ENCODE measurements around the gene LAMB4.

The LAMB4 gene

DNA sequence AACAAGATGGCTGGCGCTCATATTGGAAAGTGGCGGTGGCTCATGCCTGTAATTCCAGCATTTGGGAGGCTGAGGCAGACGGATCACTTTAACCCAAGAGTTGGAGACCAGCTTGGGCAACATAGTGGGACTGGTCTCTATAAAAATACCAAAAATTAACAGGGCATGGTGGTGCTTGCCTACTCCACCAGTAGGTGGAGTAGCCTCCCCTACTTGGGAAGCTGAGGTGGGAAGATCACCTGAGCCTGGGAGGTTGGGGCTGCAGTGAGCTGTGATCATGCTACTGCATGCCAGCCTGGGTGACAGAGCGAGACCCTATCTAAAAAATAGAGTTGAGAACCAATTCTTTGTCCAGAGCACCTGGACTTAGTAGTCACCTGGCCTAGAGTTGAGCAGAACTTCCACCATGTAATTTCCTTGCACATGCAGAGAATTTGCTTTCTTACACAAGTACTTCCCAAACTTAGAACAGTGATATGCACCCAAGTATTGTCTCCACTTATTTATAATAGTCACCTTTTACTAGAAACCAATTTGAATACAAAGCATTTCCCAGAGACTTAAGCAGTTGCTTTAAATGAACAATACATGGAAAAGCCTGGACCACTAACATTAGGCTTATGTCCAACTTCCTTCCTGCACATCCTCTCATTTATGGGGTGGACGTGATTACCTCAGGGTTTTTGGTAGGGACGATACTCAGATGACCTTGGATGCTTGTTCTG, 15.9 kb downstream of the LAMB4 start:
- in situ Hi-C loops (cut with MboI; ENCODE audit: low sequenced_read_pairs): no loop called here

DNA sequence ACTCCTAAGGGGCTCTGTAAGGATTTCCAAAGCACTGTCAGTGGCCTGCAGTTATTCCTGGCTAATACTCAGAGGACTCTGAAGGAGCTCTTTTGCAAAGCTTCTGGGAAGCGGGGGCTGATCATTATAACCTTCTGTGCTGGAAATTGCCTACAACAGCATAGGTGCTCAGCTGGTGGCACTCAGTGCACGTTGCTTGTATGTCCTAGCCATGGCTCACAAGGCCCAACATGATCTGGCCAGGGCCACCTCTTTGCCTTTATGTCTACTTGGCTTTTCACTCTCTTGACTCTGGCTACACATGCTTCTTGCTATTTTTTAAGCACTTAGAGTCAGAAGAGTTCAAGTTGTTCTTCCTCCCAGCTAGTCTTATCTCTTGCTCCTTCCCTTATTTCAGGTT, 17.5 kb downstream of the LAMB4 start:
- in situ Hi-C loops (cut with MboI; ENCODE audit: low sequenced_read_pairs): no loop called here

DNA sequence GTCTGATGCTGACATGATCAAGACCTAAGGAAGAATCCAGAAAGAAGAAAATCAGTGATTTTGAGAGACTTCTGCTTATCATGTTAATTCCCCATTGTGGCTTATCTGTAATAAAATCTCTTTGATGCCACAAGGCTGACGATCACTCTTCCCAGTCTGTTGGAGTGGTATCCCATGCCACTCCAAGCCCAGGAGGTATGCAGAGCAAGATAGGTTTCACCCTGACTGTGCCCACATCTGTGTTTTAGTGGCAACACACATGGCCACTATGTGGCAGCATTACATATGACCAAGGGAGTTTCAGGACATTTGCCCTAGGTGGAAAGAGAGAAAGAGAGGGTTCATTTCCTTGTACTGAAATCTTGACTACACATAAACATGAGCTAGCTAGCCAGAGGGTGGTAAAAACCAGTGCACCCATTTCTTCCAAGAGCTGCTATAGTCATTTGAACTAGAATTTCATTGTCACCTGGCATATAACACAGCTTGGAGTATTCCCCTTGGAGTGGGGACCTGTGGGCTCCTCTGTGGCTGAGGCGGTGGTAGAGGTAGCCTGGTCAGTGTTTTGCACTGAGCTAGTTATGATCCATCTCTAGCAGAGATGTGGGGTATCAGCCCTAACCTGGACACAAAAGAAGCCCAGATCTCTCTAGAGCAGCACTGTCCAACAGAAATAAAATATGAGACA, 20.8 kb downstream of the LAMB4 start:
- in situ Hi-C loops (cut with MboI; ENCODE audit: low sequenced_read_pairs): no loop called here

DNA sequence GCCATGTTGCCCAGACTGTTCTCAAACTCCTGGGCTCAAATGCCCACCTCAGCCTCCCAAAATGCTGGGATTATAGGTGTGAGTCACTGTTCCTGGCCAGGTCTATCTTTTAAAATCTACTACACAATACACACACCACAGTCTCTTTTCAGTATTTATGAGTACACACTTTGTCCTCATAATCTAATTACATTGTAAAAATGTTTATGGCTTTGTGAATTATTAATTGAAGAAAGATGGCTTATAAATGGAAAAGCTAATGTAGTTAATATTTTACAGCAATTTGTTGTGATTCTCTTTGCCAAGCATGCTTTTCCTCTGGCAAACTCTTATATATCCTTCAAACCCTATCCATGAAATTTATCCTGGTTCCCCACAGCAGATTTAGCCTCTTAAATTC, 22.0 kb downstream of the LAMB4 start:
- in situ Hi-C loops (cut with MboI; ENCODE audit: low sequenced_read_pairs): no loop called here

DNA sequence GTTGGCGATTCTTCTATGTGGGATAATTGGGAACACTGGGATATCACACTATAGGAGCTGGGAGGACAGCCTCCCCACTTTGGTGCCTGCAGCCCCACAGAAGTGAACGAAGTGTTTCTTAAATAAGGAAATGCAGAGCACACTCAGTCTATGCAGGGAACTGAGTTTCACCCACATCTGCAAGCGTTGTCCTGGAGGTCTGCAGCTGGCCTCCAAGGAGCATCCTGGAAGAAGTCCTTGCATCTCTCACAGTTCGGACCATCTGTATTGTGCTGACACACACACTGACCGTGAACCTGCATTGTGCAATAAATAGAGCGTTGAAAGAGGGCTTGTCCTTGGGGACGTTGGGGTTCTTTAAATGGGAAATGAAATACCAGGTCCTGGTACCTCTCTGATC, 25.8 kb downstream of the LAMB4 start:
- in situ Hi-C loops (cut with MboI; ENCODE audit: low sequenced_read_pairs): no loop called here

DNA sequence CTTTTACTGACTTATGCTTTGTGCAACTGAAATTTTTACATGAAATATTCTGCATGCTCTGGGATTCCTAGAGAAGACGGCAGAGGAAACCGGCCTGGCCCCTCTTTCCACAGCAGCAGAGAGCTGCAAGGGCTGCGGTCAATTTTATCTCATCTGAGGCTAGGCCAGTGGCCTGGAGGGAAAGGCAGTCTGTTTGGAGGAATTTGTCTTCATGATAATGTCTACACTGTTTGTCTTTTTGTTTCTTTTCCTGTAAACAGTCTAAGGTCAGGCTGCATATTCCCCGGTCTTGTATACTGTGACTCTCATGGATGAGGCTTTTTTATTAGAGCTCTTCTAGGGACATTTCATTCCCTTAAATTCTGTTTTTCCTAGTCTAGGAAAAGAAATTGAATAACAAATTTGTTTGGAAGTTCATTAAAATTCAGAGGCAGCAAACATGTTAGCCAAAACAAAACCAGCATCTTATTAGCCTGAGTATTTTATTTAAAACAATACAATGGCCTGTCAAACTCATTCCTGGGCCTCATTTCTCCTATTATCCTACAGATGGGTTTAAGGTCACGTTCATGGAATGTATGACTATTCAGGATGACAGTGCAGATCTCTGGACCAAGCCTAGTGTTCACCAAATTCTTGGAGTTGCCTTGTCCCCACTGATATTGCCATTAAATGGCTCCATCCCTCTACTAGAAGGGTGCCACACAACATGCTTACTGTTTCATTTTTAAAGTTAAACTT, 26.4 kb downstream of the LAMB4 start:
- in situ Hi-C loops (cut with MboI; ENCODE audit: low sequenced_read_pairs): no loop called here

DNA sequence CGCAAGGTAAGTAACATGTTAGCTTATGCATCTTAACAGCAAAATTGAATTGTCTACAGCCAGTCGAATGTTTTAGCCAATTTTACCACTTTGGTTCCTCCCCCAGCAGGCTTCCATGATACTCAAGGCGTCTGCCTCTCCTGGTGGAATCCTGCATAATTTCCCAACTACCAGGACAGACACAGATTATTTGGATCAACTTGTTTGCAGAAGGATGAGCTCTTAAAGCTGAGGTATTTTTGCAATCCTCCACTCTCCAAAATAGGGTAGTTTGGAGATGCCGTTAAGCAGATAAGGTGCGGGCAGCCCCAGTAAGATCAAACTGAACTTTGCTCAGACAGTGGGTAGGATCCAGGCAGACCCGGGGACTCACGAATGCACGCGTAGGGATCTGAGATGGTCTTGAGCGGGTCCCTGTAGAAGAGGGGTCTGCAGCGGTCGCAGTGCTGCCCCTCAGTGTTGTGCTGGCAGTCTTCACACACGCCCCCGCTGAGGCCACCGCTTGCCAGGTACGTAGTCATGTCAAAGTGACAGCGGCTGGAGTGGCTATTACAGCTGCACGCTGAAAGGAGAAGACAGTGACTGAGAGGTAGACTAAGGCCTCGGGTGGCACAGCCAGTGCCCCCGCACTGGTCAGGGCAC, 27.4 kb downstream of the LAMB4 start:
- in situ Hi-C loops (cut with MboI; ENCODE audit: low sequenced_read_pairs): no loop called here

DNA sequence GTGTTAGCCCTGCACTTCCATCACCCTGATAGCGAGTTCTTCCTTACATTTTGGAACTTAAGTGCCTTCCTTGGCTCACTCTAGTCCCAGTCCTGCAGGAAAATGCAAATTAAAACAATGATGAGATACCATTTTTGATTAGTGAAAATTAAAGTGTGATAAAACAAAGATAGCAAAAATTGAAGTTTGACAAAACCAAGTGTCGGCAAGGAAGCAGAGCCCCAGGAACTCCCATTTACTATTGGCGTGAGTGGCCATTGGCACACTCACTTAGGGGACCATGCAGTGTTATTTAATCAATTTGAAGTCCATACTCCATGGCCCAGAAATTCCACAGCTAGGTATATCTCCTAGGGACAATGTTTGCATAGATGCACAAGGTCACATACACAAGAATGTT, 28.4 kb downstream of the LAMB4 start:
- in situ Hi-C loops (cut with MboI; ENCODE audit: low sequenced_read_pairs): no loop called here

DNA sequence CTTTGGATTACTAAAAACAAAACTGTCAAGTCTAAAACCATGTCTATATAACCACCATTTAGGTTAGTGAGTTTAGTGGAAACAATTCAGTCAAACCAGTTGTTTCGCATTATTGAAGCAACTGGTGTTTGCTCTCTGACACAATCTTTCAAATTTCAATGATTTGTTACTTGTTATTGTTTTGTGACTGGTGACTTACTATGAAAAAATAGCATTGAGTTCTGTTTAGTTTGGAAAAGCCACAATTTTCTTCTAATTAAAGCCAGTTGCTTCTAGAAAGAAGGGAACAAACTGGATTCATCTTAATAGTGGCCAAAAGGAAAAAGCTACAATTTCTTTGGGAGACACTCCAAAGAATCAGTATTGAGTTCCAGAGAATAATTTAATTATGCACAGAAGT, 30.4 kb downstream of the LAMB4 start:
- in situ Hi-C loops (cut with MboI; ENCODE audit: low sequenced_read_pairs): no loop called here

DNA sequence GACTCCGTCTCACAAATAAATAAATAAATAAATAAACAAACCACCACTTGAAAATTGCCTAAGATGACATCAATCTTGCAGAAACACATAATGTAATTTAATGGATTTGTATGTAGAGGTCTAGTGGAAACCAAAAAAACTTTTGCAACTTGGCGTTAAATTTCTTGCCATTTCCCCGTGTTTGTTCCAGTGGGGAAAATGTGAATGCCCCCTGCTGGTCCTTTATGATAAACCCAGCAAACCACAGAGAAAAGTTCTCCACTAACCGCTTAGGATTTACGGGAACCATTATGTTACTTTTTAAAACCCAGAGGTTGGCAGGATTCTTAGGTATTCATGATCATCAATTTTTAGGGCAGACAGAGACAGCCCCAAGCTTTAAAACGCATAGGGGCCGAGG, 32.5 kb downstream of the LAMB4 start:
- in situ Hi-C loops (cut with MboI; ENCODE audit: low sequenced_read_pairs): no loop called here

DNA sequence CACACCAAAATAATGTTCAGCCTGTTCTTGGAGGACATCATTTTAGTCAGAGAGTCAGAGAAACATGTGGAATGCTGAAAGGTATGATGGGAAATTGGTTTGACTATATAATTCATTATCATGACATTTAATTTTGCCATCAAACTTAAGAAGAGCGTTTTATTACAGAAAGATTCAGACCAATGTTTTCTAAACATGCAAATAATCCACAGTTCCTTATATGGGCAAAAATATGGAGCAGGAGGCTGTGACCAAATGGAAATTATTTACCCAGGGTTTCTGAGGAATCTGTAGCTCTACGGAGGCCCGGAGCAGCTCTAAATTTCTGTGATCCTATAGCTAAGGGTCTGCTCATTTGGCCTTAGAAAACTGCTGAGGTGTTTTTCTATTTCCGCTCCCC, 33.2 kb downstream of the LAMB4 start:
- in situ Hi-C loops (cut with MboI; ENCODE audit: low sequenced_read_pairs): no loop called here

DNA sequence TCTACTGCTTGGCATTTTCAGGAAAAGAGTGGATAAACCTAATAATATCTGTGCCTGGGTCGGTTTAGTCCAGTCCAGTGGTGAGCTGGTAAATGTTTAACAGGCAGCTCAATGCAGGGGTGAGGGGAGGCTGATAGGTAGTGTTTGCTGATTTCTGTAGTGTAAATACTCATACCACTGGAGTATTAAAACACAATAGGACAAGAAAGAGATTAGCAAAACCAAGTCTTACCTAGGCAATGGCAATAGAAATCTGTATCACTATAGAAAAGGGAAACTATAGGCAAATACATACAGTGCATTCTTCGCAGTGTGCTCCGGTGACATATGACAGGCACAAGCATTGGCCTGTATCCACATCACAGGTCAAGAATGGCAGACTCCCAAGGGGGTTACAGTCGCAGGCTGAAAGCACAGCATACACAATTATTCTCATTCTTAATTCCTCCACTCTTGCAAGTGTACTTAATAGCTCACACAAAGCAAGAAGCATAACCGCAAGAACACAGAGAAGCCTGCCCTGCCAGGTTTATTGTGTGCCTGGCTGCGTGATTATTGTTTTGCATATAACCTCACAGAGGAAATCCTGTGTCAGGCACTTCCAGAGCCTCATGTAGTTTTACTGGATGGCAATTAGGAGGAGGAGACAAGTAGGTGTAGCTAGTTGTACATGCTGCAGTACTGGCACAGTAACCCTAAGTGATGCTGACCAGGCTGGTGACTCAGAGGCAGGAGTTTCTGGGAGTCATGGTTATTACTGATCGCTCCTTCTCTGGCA, 35.0 kb downstream of the LAMB4 start:
- in situ Hi-C loops (cut with MboI; ENCODE audit: low sequenced_read_pairs): no loop called here

DNA sequence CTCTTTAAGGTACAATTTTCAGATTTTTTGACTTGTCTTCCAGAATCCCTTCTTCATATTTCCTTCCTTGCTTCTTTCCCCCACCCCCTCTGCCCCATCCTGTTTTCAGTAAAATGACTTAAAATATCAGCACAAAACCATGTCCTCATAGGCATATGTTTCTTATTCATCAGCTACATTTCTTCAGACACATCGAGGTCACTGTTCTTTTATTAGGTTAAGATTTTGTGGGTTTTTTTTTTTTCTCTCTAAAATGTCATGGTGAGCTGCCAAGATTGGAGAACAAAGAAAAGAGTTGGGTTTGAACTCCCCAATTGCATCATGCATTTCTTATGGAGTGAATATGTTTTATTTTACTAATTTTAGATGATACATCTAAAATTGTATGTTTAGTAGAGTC, 35.8 kb downstream of the LAMB4 start:
- in situ Hi-C loops (cut with MboI; ENCODE audit: low sequenced_read_pairs): no loop called here

DNA sequence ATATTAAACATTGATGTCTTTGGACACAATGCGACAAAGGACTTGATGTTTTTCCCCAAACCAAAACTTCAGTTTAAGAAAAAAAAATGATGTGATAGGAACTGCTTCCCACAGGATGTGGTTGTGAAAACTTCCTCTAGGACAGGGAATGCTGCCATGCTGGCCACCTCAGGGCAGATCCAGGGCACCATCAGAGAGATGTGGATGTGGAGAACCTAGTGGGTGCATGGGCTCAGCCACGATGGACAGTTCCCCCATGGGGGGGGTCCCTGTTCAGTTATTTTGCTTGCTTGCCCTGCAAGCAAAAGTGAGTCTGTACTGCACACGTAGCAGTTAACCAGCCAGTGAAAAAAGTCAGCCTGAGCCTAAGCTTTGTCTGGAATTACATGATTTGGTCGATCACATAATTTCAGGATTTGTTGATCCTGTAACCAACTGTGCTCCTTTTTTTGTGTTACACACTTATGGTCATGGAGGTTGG, 36.3 kb downstream of the LAMB4 start:
- in situ Hi-C loops (cut with MboI; ENCODE audit: low sequenced_read_pairs): no loop called here

DNA sequence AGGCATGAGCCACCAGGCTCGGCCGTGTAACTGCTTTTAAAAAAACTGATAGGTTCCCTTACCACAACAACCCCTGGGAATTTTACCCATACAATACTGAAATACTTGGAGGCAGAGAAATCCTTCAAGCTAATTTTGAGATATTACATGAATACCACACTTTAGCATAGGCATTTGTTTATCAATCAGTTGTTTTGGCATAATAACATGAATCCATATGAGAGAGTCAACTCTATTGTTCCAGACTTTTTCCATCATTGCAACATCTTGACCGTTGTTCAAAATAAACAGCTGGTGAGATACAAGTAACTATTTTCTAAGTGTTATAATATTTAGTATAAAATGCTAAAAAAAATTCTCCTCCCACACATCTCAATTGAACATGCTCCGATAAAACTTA, 36.8 kb downstream of the LAMB4 start:
- in situ Hi-C loops (cut with MboI; ENCODE audit: low sequenced_read_pairs): no loop called here

DNA sequence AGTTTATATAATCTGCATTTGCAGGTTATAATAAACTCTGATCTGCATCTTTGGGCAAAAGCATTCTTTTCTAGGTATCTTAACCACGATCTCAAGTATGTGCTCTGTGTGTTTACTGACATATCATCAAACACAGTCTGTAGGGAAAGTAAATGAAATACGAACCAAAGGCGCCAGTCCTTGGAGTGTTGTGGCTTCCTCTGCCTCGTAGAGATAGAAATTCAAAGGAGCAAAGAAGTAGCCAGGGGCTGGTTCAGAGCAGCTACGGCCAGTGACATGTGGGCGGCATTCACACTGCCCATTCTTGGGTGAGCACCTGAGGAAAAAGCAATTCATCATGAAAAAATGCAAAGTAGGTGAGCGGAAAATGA, 38.7 kb downstream of the LAMB4 start:
- in situ Hi-C loops (cut with MboI; ENCODE audit: low sequenced_read_pairs): no loop called here

DNA sequence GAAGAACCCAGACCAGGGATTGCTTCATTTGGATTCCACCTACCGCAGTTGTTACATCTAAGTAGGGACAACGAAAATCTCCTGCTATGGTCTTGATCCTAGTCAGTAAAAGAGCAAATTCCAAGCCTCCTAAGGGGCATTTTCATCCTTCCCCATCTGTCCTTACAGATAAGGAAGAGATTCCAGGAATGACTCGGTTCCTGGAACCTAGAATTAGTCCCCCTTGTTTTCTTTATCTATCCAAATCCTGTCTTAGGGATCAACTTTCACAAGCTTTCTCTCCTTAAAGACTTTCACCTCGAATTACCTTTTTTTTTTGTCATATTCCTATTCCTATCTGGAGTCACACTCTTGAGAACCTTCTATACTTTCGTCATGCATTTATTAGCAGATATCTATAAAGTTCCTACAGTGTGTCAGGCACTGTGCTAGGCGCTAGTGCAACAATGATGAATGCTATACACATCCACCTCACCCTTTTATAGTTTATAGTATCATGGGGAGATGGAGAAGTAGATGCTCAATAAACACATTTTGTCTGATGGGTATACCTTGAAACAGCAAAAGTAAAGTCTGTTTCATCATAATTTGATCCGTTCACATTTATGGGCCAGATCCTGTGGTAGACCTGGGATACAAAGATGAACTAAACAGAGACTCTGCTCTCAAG, 39.2 kb downstream of the LAMB4 start:
- in situ Hi-C loops (cut with MboI; ENCODE audit: low sequenced_read_pairs): no loop called here

DNA sequence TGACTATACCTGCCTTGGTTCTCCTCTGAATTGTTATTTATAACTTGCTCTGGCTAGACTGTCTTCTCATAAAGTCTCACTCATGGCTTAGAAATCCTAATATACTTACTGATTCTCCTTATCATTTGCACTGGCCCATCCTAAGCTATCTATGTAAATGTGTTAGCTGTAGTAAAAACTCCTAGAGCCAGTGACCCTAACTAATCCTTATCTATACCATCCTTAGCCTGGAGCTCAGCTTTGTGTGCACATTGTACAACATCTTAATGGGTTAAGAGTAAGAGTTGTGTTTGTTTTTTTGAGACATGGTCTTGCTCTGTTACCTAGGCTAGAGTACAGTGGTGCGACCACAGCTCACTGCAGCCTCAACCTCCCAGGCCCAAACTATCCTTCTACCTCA, 40.8 kb downstream of the LAMB4 start:
- in situ Hi-C loops (cut with MboI; ENCODE audit: low sequenced_read_pairs): no loop called here

DNA sequence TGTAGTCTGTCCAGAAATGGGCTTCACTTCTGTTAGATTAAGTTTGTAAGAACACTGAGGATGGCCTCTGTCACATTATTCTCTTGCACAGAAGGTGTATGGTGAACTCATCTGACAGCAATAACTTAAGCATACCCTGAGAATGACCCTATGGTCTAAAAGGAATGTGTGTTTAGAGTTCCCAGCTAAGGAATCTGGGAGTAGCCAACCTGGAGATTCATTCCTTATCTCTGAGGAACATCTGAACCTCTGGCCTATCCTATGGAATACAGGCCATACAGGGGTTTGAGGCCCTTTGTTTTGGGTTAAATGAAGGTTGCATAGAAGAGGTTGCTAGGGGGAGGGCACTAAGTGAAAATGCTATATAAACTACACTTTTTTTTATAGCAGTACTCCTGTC, 41.4 kb downstream of the LAMB4 start:
- in situ Hi-C loops (cut with MboI; ENCODE audit: low sequenced_read_pairs): no loop called here

DNA sequence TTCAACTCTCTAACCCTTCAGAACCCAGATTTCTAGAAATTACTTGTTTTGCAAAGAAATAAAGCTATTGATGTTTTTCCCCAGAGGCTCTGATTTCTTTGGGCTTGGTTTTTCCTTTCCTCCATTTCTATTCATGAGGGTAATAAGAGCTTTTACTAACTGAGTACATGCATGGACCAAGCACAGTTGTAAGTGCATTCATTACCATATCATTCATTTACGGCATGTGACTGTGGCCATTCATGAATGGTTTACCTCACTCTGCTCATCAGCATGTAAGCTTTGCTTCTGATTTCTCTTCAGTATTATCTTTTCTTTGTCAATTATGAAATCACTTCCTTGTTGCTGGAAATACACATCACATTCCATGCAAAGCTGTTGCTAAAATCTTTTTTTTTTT, 42.4 kb downstream of the LAMB4 start:
- in situ Hi-C loops (cut with MboI; ENCODE audit: low sequenced_read_pairs): no loop called here
